Measurements from ENCODE around the gene C17orf107. TPM values are rescaled to one million over a fixed set of nuclear protein-coding genes. Genes with fewer than 3 reads are reported as not detected.

The C17orf107 gene
- total and polyA plus RNA-seq, 9 of the 15 experiments (the other 6 are each of a cell fraction or from before 2014, with no cell fraction given), result 0.05 to 0.29 (median 0.07) TPM; not detected in 4

- peak; percentile 27; the same call in 1 of the 2 replicates for TF ChIP-seq CTBP1 (IDR thresholded peaks at IDR 0.05; ENCODE audit: borderline replicate concordance)
- TF ChIP-seq ESRRA (IDR thresholded peaks at IDR 0.05; ENCODE audit: borderline replicate concordance, low read depth), result peak; percentile 87
- TF ChIP-seq L3MBTL2 (IDR thresholded peaks at IDR 0.05), result no peak
- TF ChIP-seq SPI1 (IDR thresholded peaks at IDR 0.05; ENCODE audit: borderline replicate concordance, low read depth, low read length), result 0 out of 2 replicates have a peak, but pooled peaks have one; percentile 4
- peak overlapping the region; percentile 30; the same call in 2 of the 3 replicates for H3K27ac ChIP-seq (ENCODE audit: extremely low read depth, low read depth, low read length)
- H3K79me2 ChIP-seq (ENCODE audit: control insufficient read depth, insufficient read depth, low read length), result no peaks in the 10 kb centered on the region
- H3K4me2 ChIP-seq (ENCODE audit: insufficient read depth, low read length), result no peak overlapping the region
- ATAC-seq (no peak; the same call in 1 of the 3 replicates), DNase-seq (ENCODE audit: extremely low read depth in 1 of 4, low spot score in 3 of 4) (peak in 1 of 4 experiments; percentile 16), FAIRE-seq (no peak)
- no peaks in the 10 kb centered on the region; a peak in 1 of 5 replicates for H3K27me3 ChIP-seq (ENCODE audit: control insufficient read depth in 2 of 2, insufficient read depth in 2 of 2, low read length in 2 of 2)
- H3K4me3 ChIP-seq, result no peak overlapping the region
- H3K9me3 ChIP-seq (replicated peaks; ENCODE audit: control insufficient read depth, insufficient read depth, low read depth, low read length), result no peaks in the 10 kb centered on the region
- H3K9me1 ChIP-seq (ENCODE audit: control insufficient read depth, insufficient read depth, low read length), result peaks cover 2% of the 10 kb centered on the region
- CTCF ChIA-PET (ENCODE audit: low intra/inter-chr PET ratio), result interaction anchor here (0.7 kb wide), 1 partner anchor 193 kb away, joined by 4 read pairs; no protein-coding TSS in a partner anchor
- peaks cover 14 to 24% of the 10 kb centered on the region in 2 experiments for H3K4me1 ChIP-seq (replicated peaks in 1 of 2; ENCODE audit: control insufficient read depth in 2 of 2, insufficient read depth in 2 of 2, low read length in 2 of 2)
- BruUV-seq (replicated peaks), result no TSS peak
- intact Hi-C loops (cut with micrococcal nuclease), result loop anchor here (10.0 kb wide), 1 partner anchor 62 kb away; the partner anchor contains the start of gene SPAG7
- no peaks in the 10 kb centered on the region for H3K36me3 ChIP-seq (ENCODE audit: control insufficient read depth, insufficient read depth, low read length)
- no peak overlapping the region; a peak in 1 of 4 replicates for H3K9ac ChIP-seq (ENCODE audit: insufficient read depth in 1 of 2, low read depth in 2 of 2, low read length in 2 of 2)
- in situ Hi-C loops (cut with MboI), result no loop called here
- no peaks in the 10 kb centered on the region for H4K20me1 ChIP-seq (replicated peaks; ENCODE audit: control insufficient read depth, insufficient read depth, low read length)
- H2AFZ ChIP-seq (ENCODE audit: low read depth, low read length), result peak overlapping the region; percentile 62
- POLR2A ChIA-PET, result interaction anchor here (0.6 to 0.9 kb wide), 2 partner anchors 96 to 129 kb away, joined by 3 read pairs; partner anchors contain the start of gene PLD2
- 12% methylated on average over 8 of the region's 8 CpGs for WGBS (ENCODE audit: insufficient coverage, low coverage, missing lambda C conversion rate)
Observed at GRCh38 chr17:4902540-4902939, 3.2 kb downstream of the C17orf107 start.
